H1 (cell line): Measurements from ENCODE around the gene TRPC4. TPM values are rescaled to one million over a fixed set of nuclear protein-coding genes. Genes with fewer than 3 reads are reported as not detected.

ENCODE experiments used
- CTCF ChIA-PET: fragments of 300-600 bp; sonication (Branson Sonifier 250); formaldehyde crosslinking; loops from one replicate; lab custom pipeline; 2021; ENCODE audit not compliant: partially characterized antibody; lab: Charles Lee
- POLR2A ChIA-PET: fragments of 300-600 bp; sonication (Branson Sonifier 250); formaldehyde crosslinking; loops from one replicate; lab custom pipeline; 2021; ENCODE audit warnings: inconsistent platforms; ENCODE audit not compliant: partially characterized antibody; lab: Charles Lee
- DNase-seq, 2 experiments: peaks; one replicate each; pipeline versions ENCODE4 v3.0.0 to v3.0.0-alpha.2; 2010 to 2022; ENCODE audit warnings: low spot score in 2 of 2, low read depth in 1 of 2, mixed read lengths in 1 of 2
- FAIRE-seq: peaks from 2 replicates; lab custom pipeline; 2011; peaks lifted over from hg19 to GRCh38; lab: Jason Lieb, UNC
- H2AFZ ChIP-seq: 2 replicates; pipeline ENCODE4 v1.8.1; 2012; ENCODE audit warnings: low read length, inconsistent platforms
- H2AK5ac ChIP-seq: 2 replicates; pipeline ENCODE4 v1.6.1; 2013; ENCODE audit warnings: low read depth, low read length
- H2BK120ac ChIP-seq: replicated peaks from 2 replicates; pipeline ENCODE3; 2013; ENCODE audit warnings: low read depth, low read length, inconsistent platforms
- H2BK12ac ChIP-seq: 2 replicates; pipeline ENCODE4 v1.6.1; 2013; ENCODE audit warnings: low read depth, low read length
- H2BK15ac ChIP-seq: 2 replicates; pipeline ENCODE4 v1.6.1; 2013; ENCODE audit warnings: low read length
- H2BK20ac ChIP-seq: 2 replicates; pipeline ENCODE4 v1.6.1; 2013; ENCODE audit warnings: low read length
- H2BK5ac ChIP-seq: 2 replicates; pipeline ENCODE4 v1.6.1; 2013; ENCODE audit warnings: low read depth, low read length
- H3K14ac ChIP-seq: 2 replicates; pipeline ENCODE4 v1.6.1; 2013; ENCODE audit warnings: inconsistent platforms; ENCODE audit not compliant: insufficient read length
- H3K18ac ChIP-seq: 2 replicates; pipeline ENCODE4 v1.6.1; 2013; ENCODE audit warnings: low read length; ENCODE audit errors: extremely low read depth
- H3K23ac ChIP-seq: 2 replicates; pipeline ENCODE4 v1.6.1; 2013; ENCODE audit warnings: inconsistent platforms; ENCODE audit not compliant: insufficient read length
- H3K23me2 ChIP-seq: 2 replicates; pipeline ENCODE4 v1.6.1; 2013; ENCODE audit warnings: low read depth, low read length
- H3K27ac ChIP-seq: 2 replicates; pipeline ENCODE4 v1.6.1; 2011; ENCODE audit warnings: low read depth, low read length, inconsistent platforms
- H3K27me3 ChIP-seq, 4 experiments: replicated peaks in 1 of 4; 1 replicate in 1 of 4; 2 replicates in 3 of 4; pipeline versions ENCODE4 v1.6.1 to v1.8.1; 2011 to 2013; ENCODE audit warnings: low read length in 3 of 4, mild to moderate bottlenecking in 3 of 4, inconsistent platforms in 2 of 4, mixed read lengths in 2 of 4, moderate library complexity in 1 of 4; ENCODE audit not compliant: control insufficient read depth in 3 of 4, insufficient read depth in 3 of 4; ENCODE audit errors: extremely low read depth in 1 of 4
- H3K36me3 ChIP-seq, 4 experiments: 2 replicates each; pipeline versions ENCODE4 v1.6.1 to v1.8.1; 2011 to 2013; ENCODE audit warnings: mild to moderate bottlenecking in 4 of 4, low read length in 3 of 4, moderate library complexity in 2 of 4, control low read depth in 1 of 4, inconsistent platforms in 1 of 4; ENCODE audit not compliant: insufficient read depth in 4 of 4, control insufficient read depth in 2 of 4
- H3K4ac ChIP-seq: replicated peaks from 2 replicates; pipeline ENCODE3; 2013; ENCODE audit warnings: low read length, low read depth, mixed read lengths, inconsistent platforms; ENCODE audit not compliant: insufficient read length
- H3K4me1 ChIP-seq, 4 experiments: replicated peaks in 1 of 4; 1 replicate in 1 of 4; 2 replicates in 3 of 4; pipeline versions ENCODE4 v1.6.1 to v1.8.1; 2011 to 2013; ENCODE audit warnings: low read length in 3 of 4, inconsistent platforms in 2 of 4, mixed read lengths in 1 of 4; ENCODE audit not compliant: insufficient read depth in 4 of 4, control insufficient read depth in 3 of 4
- H3K4me2 ChIP-seq, 2 experiments: 2 replicates each; pipeline versions ENCODE4 v1.6.1 to v1.8.1; 2011 to 2013; ENCODE audit warnings: low read depth in 2 of 2, low read length in 2 of 2, control low read depth in 1 of 2, inconsistent platforms in 1 of 2, mild to moderate bottlenecking in 1 of 2; ENCODE audit not compliant: insufficient read depth in 1 of 2
- H3K4me3 ChIP-seq, 4 experiments: fragments of 200-600, 300-600 bp in 1 of 4; sonication (generic), shearing (Covaris generic), sonication (Bioruptor Twin) in 1 of 4; 2 replicates each; pipeline versions ENCODE4 v1.5.1 to v1.8.1; 2011 to 2016; ENCODE audit warnings: low read length in 4 of 4, low read depth in 3 of 4, control low read depth in 2 of 4, inconsistent platforms in 2 of 4, mild to moderate bottlenecking in 2 of 4, mixed read lengths in 1 of 4, moderate library complexity in 1 of 4; ENCODE audit not compliant: insufficient read depth in 2 of 4; ENCODE audit errors: extremely low read depth in 1 of 4
- H3K56ac ChIP-seq: replicated peaks from 2 replicates; pipeline ENCODE3; 2013; ENCODE audit warnings: low read depth, mild to moderate bottlenecking, mixed read lengths, low read length, inconsistent platforms; ENCODE audit not compliant: insufficient read length
- H3K79me1 ChIP-seq: 2 replicates; pipeline ENCODE4 v1.6.1; 2013; ENCODE audit warnings: low read depth, low read length, control low read depth
- H3K79me2 ChIP-seq, 2 experiments: 2 replicates each; pipeline versions ENCODE4 v1.6.1 to v1.8.1; 2012 to 2013; ENCODE audit warnings: low read length in 2 of 2, mild to moderate bottlenecking in 2 of 2, inconsistent platforms in 1 of 2; ENCODE audit not compliant: insufficient read depth in 2 of 2, control insufficient read depth in 1 of 2
- H3K9ac ChIP-seq, 4 experiments: replicated peaks in 1 of 4; 1 replicate in 1 of 4; 2 replicates in 3 of 4; pipeline versions ENCODE4 v1.6.1 to v1.8.1; 2011 to 2013; ENCODE audit warnings: low read depth in 3 of 4, low read length in 3 of 4, control low read depth in 2 of 4, mild to moderate bottlenecking in 2 of 4, moderate library complexity in 2 of 4, inconsistent platforms in 1 of 4; ENCODE audit errors: extremely low read depth in 1 of 4
- H3K9me3 ChIP-seq, 2 experiments: 2 replicates each; pipeline versions ENCODE4 v1.6.1 to v1.8.1; 2012 to 2013; ENCODE audit warnings: mild to moderate bottlenecking in 2 of 2, moderate library complexity in 2 of 2, control low read depth in 1 of 2, inconsistent platforms in 1 of 2, low read depth in 1 of 2, low read length in 1 of 2, mixed read lengths in 1 of 2; ENCODE audit not compliant: insufficient read depth in 2 of 2
- H4K20me1 ChIP-seq, 2 experiments: replicated peaks in 1 of 2; 2 replicates each; pipeline versions ENCODE3 to v1.8.1; 2011 to 2013; ENCODE audit warnings: inconsistent platforms in 2 of 2, low read length in 2 of 2, mild to moderate bottlenecking in 1 of 2; ENCODE audit not compliant: insufficient read depth in 2 of 2, control insufficient read depth in 1 of 2
- H4K5ac ChIP-seq: 2 replicates; pipeline ENCODE4 v1.6.1; 2013; ENCODE audit warnings: low read length, low read depth, mixed read lengths, inconsistent platforms; ENCODE audit not compliant: insufficient read length
- H4K8ac ChIP-seq: 2 replicates; pipeline ENCODE4 v1.8.0; 2013; ENCODE audit warnings: mild to moderate bottlenecking, moderate library complexity, low read length, inconsistent platforms; ENCODE audit not compliant: insufficient read depth; ENCODE audit errors: extremely low read depth
- H4K91ac ChIP-seq: replicated peaks from 2 replicates; pipeline ENCODE3; 2013; ENCODE audit warnings: low read length, mixed read lengths, inconsistent platforms; ENCODE audit not compliant: insufficient read length
- ATF3 ChIP-seq: IDR thresholded peaks from 2 replicates; pipeline ENCODE4 v1.6.1; 2011; ENCODE audit warnings: low read depth, mild to moderate bottlenecking, low read length; ENCODE audit not compliant: insufficient read depth
- BCL11A ChIP-seq, 2 experiments: IDR thresholded peaks; one replicate each; pipeline ENCODE4 v1.6.1; 2011; ENCODE audit warnings: low read depth in 2 of 2, low read length in 2 of 2, mild to moderate bottlenecking in 2 of 2
- TAF1 ChIP-seq: IDR thresholded peaks from 2 replicates; pipeline ENCODE4 v1.6.1; 2011; ENCODE audit warnings: mild to moderate bottlenecking, low read depth, low read length
- WGBS, 2 experiments: shearing (Covaris generic) in 1 of 2; methylation state at CpG; one replicate each; pipeline versions ENCODE4 v1.1.6 to v1.1.7; 2013 to 2015; ENCODE audit warnings: low lambda C conversion rate in 2 of 2, mixed read lengths in 2 of 2, inconsistent platforms in 1 of 2, low coverage in 1 of 2, missing lambda C conversion rate in 1 of 2; ENCODE audit not compliant: insufficient replicate concordance in 2 of 2, insufficient coverage in 1 of 2, insufficient read length in 1 of 2; ENCODE audit errors: extremely low coverage in 1 of 2, missing lambda C conversion rate in 1 of 2; 5-methylcytosine and 5-hydroxymethylcytosine counted together
- polyA plus RNA-seq, 7 experiments: library from polyadenylated mRNA; depleted of rRNA in 3 of 7; stranded (reverse) in 5 of 7; unstranded in 2 of 7; fragments of >200 nt in 5 of 7; fragments of 200-250 nt in 2 of 7; gene quantifications; 1 replicate in 5 of 7; 2 replicates in 1 of 7; 4 replicates in 1 of 7; pipeline versions ENCODE4 v1.2.1 to v1.2.3, GENCODE V29; 2011 to 2013; ENCODE audit warnings: missing spikeins in 2 of 7, mixed read lengths in 2 of 7
- total RNA-seq: library from RNA; stranded (reverse); fragmentation: NEBNext Ultra II Directional; extraction: Animal tissue kit (Norgen Biotek cat#: 25700); gene quantifications from 2 replicates; pipeline ENCODE4 v1.2.1, GENCODE V29; 2021

Gene TRPC4
- total and polyA plus RNA-seq, 2 of the 8 experiments (the other 6 are each of a cell fraction or from before 2014, with no cell fraction given): 12.3 to 14.7 TPM

GRCh38 chr13:37811441-37811840 lies 58.1 kb downstream of the TRPC4 start:
- DNase-seq (no peak), FAIRE-seq (no peak)
- Histone ChIP-seq H3K79me1 (no peaks in the 10 kb centered on the region), H2BK120ac (no peak overlapping the region), H3K79me2 (peaks cover 0 to 96% of the 10 kb centered on the region in 2 experiments; a peak in 3 of 4 replicates), H3K4me3 (no peak overlapping the region), H3K27me3 (no peaks in the 10 kb centered on the region), H3K56ac (no peak overlapping the region), H2BK20ac (no peak overlapping the region), H2AK5ac (no peak overlapping the region), H2BK15ac (no peak overlapping the region), H3K27ac (no peak overlapping the region), H3K14ac (no peak overlapping the region), H3K18ac (no peak overlapping the region), H3K9me3 (no peaks in the 10 kb centered on the region), H3K23ac (no peak overlapping the region), H4K5ac (no peak overlapping the region), H2BK12ac (no peak overlapping the region), H4K91ac (no peak overlapping the region), H3K4me2 (no peak overlapping the region), H3K36me3 (no peaks in the 10 kb centered on the region; a peak in 1 of 8 replicates), H2AFZ (no peak overlapping the region), H3K9ac (no peak overlapping the region), H4K20me1 (no peaks in the 10 kb centered on the region), H3K23me2 (no peaks in the 10 kb centered on the region), H4K8ac (no peak overlapping the region), H2BK5ac (no peak overlapping the region), H3K4me1 (no peaks in the 10 kb centered on the region), H3K4ac (no peak overlapping the region)
- CTCF ChIA-PET: no interaction called here
- POLR2A ChIA-PET: no interaction called here
- 79% methylated on average over 2 of the region's 2 CpGs; no CpG with 5 or more reads in 1 of the 2 experiments for whole genome bisulfite sequencing, 2 experiments
- TF ChIP-seq TAF1: no peak
- no peak for TF ChIP-seq ATF3
- TF ChIP-seq BCL11A (IDR thresholded peaks at IDR 0.05; ENCODE audit: low read depth in 2 of 2, low read length in 2 of 2): no peak
